K562 (cell line): ENCODE measurements around the gene NUAK1. TPM values are rescaled to one million over a fixed set of nuclear protein-coding genes. Genes with fewer than 3 reads are reported as not detected.
A peak's percentile ranks its signal among the peaks of the same experiment; 100 is the strongest.

Experiments used
- ATAC-seq: fragments of 200-7000 bp; cut with Tn5 transposase; 3 replicates; pipeline ENCODE4 v1.9.1; 2020; ENCODE audit warnings: moderate library complexity
- BruUV-seq: library from RNA; stranded (reverse); fragments of 400-500 nt; replicated peaks from 2 replicates; lab custom pipeline; 2021; lab: Mats Ljungman, UMichigan
- CTCF ChIA-PET: fragments of 300-600 bp; formaldehyde crosslinking; extraction: SDS; loops from one replicate; lab custom pipeline; 2021; ENCODE audit warnings: low intra/inter-chr PET ratio; lab: Yijun Ruan, JAX
- POLR2A ChIA-PET: fragments of 300-600, 350-650 bp; sonication (Branson Sonifier 250); formaldehyde crosslinking; extraction: SDS; loops from one replicate; lab custom pipeline; 2021; ENCODE audit warnings: antibody characterized with exemption, inconsistent platforms; lab: Yijun Ruan, JAX
- DNase-seq, 4 experiments: peaks; one replicate each; pipeline versions ENCODE4 v3.0.0 to v3.0.0-alpha.2; 2011 to 2018; ENCODE audit warnings: low spot score in 3 of 4, mixed read lengths in 3 of 4; ENCODE audit errors: extremely low read depth in 1 of 4
- FAIRE-seq: peaks from 2 replicates; lab custom pipeline; 2011; peaks lifted over from hg19 to GRCh38; lab: Jason Lieb, UNC
- H2AFZ ChIP-seq: 2 replicates; pipeline ENCODE4 v1.6.0; 2011; ENCODE audit warnings: low read depth, low read length, control low read depth, inconsistent platforms
- H3K27ac ChIP-seq: fragments of 200-600 bp; 3 replicates; pipeline ENCODE4 v1.8.0; 2011; ENCODE audit warnings: low read depth, mild to moderate bottlenecking, control low read depth, inconsistent platforms, low read length, moderate library complexity, mixed read lengths; ENCODE audit errors: extremely low read depth
- H3K27me3 ChIP-seq, 2 experiments: fragments of 300-600 bp in 1 of 2; 2 replicates in 1 of 2; 3 replicates in 1 of 2; pipeline versions ENCODE4 v1.6.0 to v1.8.0; 2011; ENCODE audit warnings: inconsistent platforms in 2 of 2, low read length in 2 of 2, mild to moderate bottlenecking in 1 of 2, mixed read lengths in 1 of 2, moderate library complexity in 1 of 2; ENCODE audit not compliant: control insufficient read depth in 2 of 2, insufficient read depth in 2 of 2
- H3K36me3 ChIP-seq: fragments of 300-600 bp; 3 replicates; pipeline ENCODE4 v1.8.0; 2011; ENCODE audit warnings: mild to moderate bottlenecking, low read length, inconsistent platforms; ENCODE audit not compliant: control insufficient read depth, insufficient read depth
- H3K4me1 ChIP-seq, 2 experiments: fragments of 200-600 bp in 1 of 2; replicated peaks in 1 of 2; 2 replicates in 1 of 2; 3 replicates in 1 of 2; pipeline versions ENCODE4 v1.5.1 to v1.8.0; 2011; ENCODE audit warnings: inconsistent platforms in 2 of 2, low read length in 2 of 2, mild to moderate bottlenecking in 1 of 2, mixed read lengths in 1 of 2, moderate library complexity in 1 of 2; ENCODE audit not compliant: control insufficient read depth in 2 of 2, insufficient read depth in 2 of 2
- H3K4me2 ChIP-seq: 2 replicates; pipeline ENCODE4 v1.6.1; 2011; ENCODE audit warnings: low read length, control low read depth, inconsistent platforms, mixed read lengths; ENCODE audit not compliant: insufficient read depth
- H3K4me3 ChIP-seq: fragments of 200-600 bp; sonication (generic), shearing (Covaris generic); 2 replicates; pipeline ENCODE4 v1.5.1; 2016; ENCODE audit warnings: control low read depth, inconsistent platforms
- H3K79me2 ChIP-seq: fragments of 200-600 bp; 3 replicates; pipeline ENCODE4 v1.8.0; 2011; ENCODE audit warnings: low read length, inconsistent platforms; ENCODE audit not compliant: control insufficient read depth, insufficient read depth
- H3K9ac ChIP-seq, 2 experiments: 2 replicates each; pipeline versions ENCODE4 v1.6.0 to v1.6.1; 2011; ENCODE audit warnings: low read depth in 2 of 2, low read length in 2 of 2, control low read depth in 1 of 2, inconsistent platforms in 1 of 2, mild to moderate bottlenecking in 1 of 2, mixed read lengths in 1 of 2; ENCODE audit not compliant: insufficient read depth in 1 of 2
- H3K9me1 ChIP-seq: one replicate; pipeline ENCODE4 v1.6.0; 2011; ENCODE audit warnings: inconsistent platforms, mild to moderate bottlenecking, low read length, moderate library complexity; ENCODE audit not compliant: control insufficient read depth, insufficient read depth
- H3K9me3 ChIP-seq: replicated peaks from 2 replicates; pipeline ENCODE4 v1.5.1; 2011; ENCODE audit warnings: low read depth, low read length, inconsistent platforms; ENCODE audit not compliant: control insufficient read depth, insufficient read depth
- H4K20me1 ChIP-seq: replicated peaks from 2 replicates; pipeline ENCODE4 v1.6.1; 2011; ENCODE audit warnings: low read length, inconsistent platforms, mixed read lengths; ENCODE audit not compliant: control insufficient read depth, insufficient read depth
- C11orf30 ChIP-seq: fragments of 450-650 bp; IDR thresholded peaks from 2 replicates; pipeline ENCODE4 v1.6.1; 2016; ENCODE audit warnings: low read depth, mild to moderate bottlenecking
- CBX3 ChIP-seq, 2 experiments: IDR thresholded peaks; 1 replicate in 1 of 2; 2 replicates in 1 of 2; pipeline ENCODE4 v1.6.1; 2012; ENCODE audit warnings: inconsistent platforms in 2 of 2, low read length in 2 of 2, borderline replicate concordance in 1 of 2, control low read depth in 1 of 2
- E2F5 ChIP-seq: sonication (generic); formaldehyde crosslinking; IDR thresholded peaks from 2 replicates; pipeline ENCODE4 v1.8.0; 2022; ENCODE audit warnings: mild to moderate bottlenecking, missing genetic modification reagents
- EHMT2 ChIP-seq: fragments of 450-650 bp; IDR thresholded peaks from 2 replicates; pipeline ENCODE4 v1.6.1; 2018; ENCODE audit warnings: antibody characterized with exemption
- HSF4 ChIP-seq: fragments of 250-450 bp; sonication (Bioruptor Pico); IDR thresholded peaks from 2 replicates; pipeline ENCODE4 v2.1.2; 2022; ENCODE audit warnings: mild to moderate bottlenecking, moderate library complexity, borderline replicate concordance
- MAFF ChIP-seq: IDR thresholded peaks from 2 replicates; pipeline ENCODE4 v1.6.1; 2012; ENCODE audit warnings: low read length, improper control_type of control experiment
- MAFG ChIP-seq: fragments of 450-650 bp; conservative IDR thresholded peaks from 2 replicates; pipeline ENCODE4 v1.6.1; 2016; ENCODE audit warnings: missing genetic modification characterization, missing compliant biosample characterization
- MAFK ChIP-seq: IDR thresholded peaks from 2 replicates; pipeline ENCODE4 v1.6.1; 2011; ENCODE audit warnings: low read length, improper control_type of control experiment
- PTRF ChIP-seq: fragments of 450-650 bp; IDR thresholded peaks from 2 replicates; pipeline ENCODE4 v1.6.1; 2016; ENCODE audit warnings: mild to moderate bottlenecking, missing genetic modification characterization, missing compliant biosample characterization
- RFX1 ChIP-seq: fragments of 450-650 bp; IDR thresholded peaks from 2 replicates; pipeline ENCODE4 v1.6.1; 2016; ENCODE audit warnings: mild to moderate bottlenecking, moderate library complexity
- TBL1XR1 ChIP-seq, 2 experiments: IDR thresholded peaks; 2 replicates each; pipeline ENCODE4 v1.6.1; 2012; ENCODE audit warnings: improper control_type of control experiment in 2 of 2, low read length in 2 of 2, mild to moderate bottlenecking in 1 of 2
- TFAM ChIP-seq: fragments of 250-450 bp; sonication (Bioruptor Pico); conservative IDR thresholded peaks from 2 replicates; pipeline ENCODE4 v1.5.0; 2021; ENCODE audit warnings: mild to moderate bottlenecking, moderate library complexity
- WHSC1 ChIP-seq: IDR thresholded peaks from one replicate; pipeline ENCODE4 v1.6.1; 2012; ENCODE audit warnings: low read length, control low read depth, inconsistent platforms
- ZNF23 ChIP-seq: fragments of 250-450 bp; sonication (Bioruptor Pico); IDR thresholded peaks from 2 replicates; pipeline ENCODE4 v1.4.0; 2020; ENCODE audit warnings: mild to moderate bottlenecking
- ZNF239 ChIP-seq: fragments of 250-450 bp; sonication (Bioruptor Pico); IDR thresholded peaks from 2 replicates; pipeline ENCODE4 v1.4.0; 2020; ENCODE audit warnings: mild to moderate bottlenecking
- ZNF316 ChIP-seq: fragments of 450-650 bp; IDR thresholded peaks from 2 replicates; pipeline ENCODE4 v1.6.1; 2016
- ZNF436 ChIP-seq: fragments of 250-450, 450-650 bp; sonication (Bioruptor Pico); formaldehyde crosslinking; IDR thresholded peaks from 2 replicates; pipeline ENCODE4 v1.7.0; 2020; ENCODE audit warnings: mild to moderate bottlenecking
- WGBS: fragments of 100-300 bp; shearing (Covaris generic); methylation state at CpG from one replicate; pipeline ENCODE4 v1.1.6; 2016; ENCODE audit warnings: low coverage, mixed read lengths; ENCODE audit not compliant: insufficient coverage; ENCODE audit errors: missing lambda C conversion rate; 5-methylcytosine and 5-hydroxymethylcytosine counted together
- in situ Hi-C: fragments of 300-500 bp; cut with MboI; formaldehyde crosslinking; loops from 4 replicates; pipeline ENCODE4 v1.15.0; 2018; ENCODE audit warnings: inconsistent platforms, mixed read lengths
- intact Hi-C: fragments of 100-400 bp; cut with micrococcal nuclease; formaldehyde crosslinking; loops from 2 replicates; pipeline ENCODE4 v1.14.2; 2022
- polyA plus RNA-seq, 8 experiments: library from polyadenylated mRNA; depleted of rRNA in 4 of 8; stranded (reverse) in 5 of 8; unstranded in 3 of 8; fragments of >200 nt; fragmentation: Nextera tagmentation in 2 of 8; fragmentation: Illumina TruSeq in 1 of 8; extraction: Ambion mirVana in 2 of 8; extraction: Trizol in 1 of 8; gene quantifications; 2 replicates each; pipeline versions ENCODE4 v1.2.1 to v1.2.3, GENCODE V29; 2011 to 2014; ENCODE audit warnings: inconsistent platforms in 1 of 8, missing spikeins in 1 of 8
- total RNA-seq, 7 experiments: library from RNA; depleted of rRNA in 6 of 7; stranded (reverse); fragments of >200 nt in 6 of 7; fragmentation: Illumina TruSeq in 2 of 7; extraction: Trizol in 2 of 7; gene quantifications; 2 replicates each; pipeline versions ENCODE4 v1.2.1 to v1.2.3, GENCODE V29; 2011 to 2021; ENCODE audit warnings: low replicate concordance in 1 of 7
- TF ChIP-seq, protein P1 (sequence below): sonication (generic); formaldehyde crosslinking; IDR thresholded peaks from 2 replicates; pipeline ENCODE4 v1.8.1; 2022; ENCODE audit warnings: missing genetic modification reagents

NUAK1 gene
- total and polyA plus RNA-seq, 9 of the 15 experiments (the other 6 are each of a cell fraction or from before 2014, with no cell fraction given) = 0.02 TPM; not detected in 8

DNA sequence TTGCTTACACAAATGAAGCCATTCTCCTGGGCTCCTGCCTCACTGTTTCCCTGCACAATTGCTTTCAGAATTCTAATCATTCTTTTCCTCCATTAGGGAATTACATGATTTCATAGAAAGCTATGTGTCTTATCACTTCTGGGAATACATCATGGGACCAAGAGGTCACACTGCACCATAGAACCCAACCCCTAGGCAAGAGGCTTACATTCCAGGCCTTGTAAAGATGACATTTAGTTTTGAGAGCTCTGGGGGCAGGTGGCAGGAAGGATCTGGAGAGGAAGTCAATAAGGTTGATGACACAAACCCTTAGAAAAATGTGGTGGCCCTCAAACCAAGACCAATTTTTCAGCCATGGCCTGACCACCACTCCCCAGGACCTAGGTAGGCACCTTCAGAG lies 57.1 kb downstream of the NUAK1 start:
- no peaks in the 10 kb centered on the region for H3K36me3 ChIP-seq
- DNase-seq (no peak), FAIRE-seq (no peak), ATAC-seq (no peak)
- CTCF ChIA-PET = no interaction called here
- no peaks in the 10 kb centered on the region for H3K79me2 ChIP-seq
- H3K4me3 ChIP-seq = no peak overlapping the region
- H3K9me1 ChIP-seq = no peaks in the 10 kb centered on the region
- no peaks in the 10 kb centered on the region for H3K9me3 ChIP-seq
- peaks cover 8 to 41% of the 10 kb centered on the region in 2 experiments; a peak in 4 of 5 replicates for H3K27me3 ChIP-seq
- in situ Hi-C loops = no loop called here
- POLR2A ChIA-PET = no interaction called here
- H3K4me2 ChIP-seq = no peak overlapping the region
- intact Hi-C loops = no loop called here
- no peak overlapping the region for H3K9ac ChIP-seq
- H2AFZ ChIP-seq = no peak overlapping the region
- BruUV-seq = no TSS peak
- no peaks in the 10 kb centered on the region for H4K20me1 ChIP-seq
- TF ChIP-seq ZNF436 (CRISPR knock-in tag) (no peak), CBX3 (IDR thresholded peaks at IDR 0.05; ENCODE audit: borderline replicate concordance in 1 of 2, low read length in 2 of 2) (no peak), ZNF23 (CRISPR knock-in tag) (no peak), RFX1 (no peak), HSF4 (CRISPR knock-in tag) (no peak)
- no peaks in the 10 kb centered on the region for H3K4me1 ChIP-seq
- H3K27ac ChIP-seq = no peak overlapping the region

DNA sequence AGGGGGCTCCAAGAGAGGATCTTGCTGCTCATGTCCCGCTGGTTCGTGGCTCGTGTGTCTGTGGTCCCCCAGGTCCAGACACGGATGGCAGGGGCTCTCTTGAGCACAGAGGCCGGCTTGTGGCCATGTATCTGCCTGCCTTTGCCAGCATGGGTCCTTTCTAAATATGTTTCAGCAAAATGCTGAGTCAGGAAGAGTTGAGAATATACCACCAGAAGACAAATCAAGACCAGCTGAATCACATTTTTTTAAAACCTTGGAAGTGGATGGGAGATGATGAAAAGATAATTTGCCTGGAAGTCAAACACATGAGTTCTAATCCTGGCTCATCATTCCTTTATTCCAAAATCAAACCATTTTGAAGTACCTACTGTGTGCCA lies 58.0 kb downstream of the NUAK1 start:
- ATAC-seq = no peak
- 0% methylated on average over 5 of the region's 5 CpGs for WGBS

More for the DNA sequence above, 58.0 kb downstream of the NUAK1 start:
- Histone ChIP-seq H4K20me1 (no peaks in the 10 kb centered on the region), H2AFZ (no peak overlapping the region), H3K9ac (no peak overlapping the region), H3K27ac (no peak overlapping the region), H3K9me1 (no peaks in the 10 kb centered on the region)
- no TSS peak for BruUV-seq
- in situ Hi-C loops = no loop called here
- TF ChIP-seq MAFG (tag) (peak; percentile 80), C11orf30 (peak; percentile 68; the same call in 1 of the 2 replicates), E2F5 (no peak), TBL1XR1 (IDR thresholded peaks at IDR 0.05; ENCODE audit: low read length in 2 of 2) (no peak), WHSC1 (no peak), PTRF (tag) (no peak), EHMT2 (no peak), TFAM (no peak), MAFF (peak; percentile 56), ZNF316 (peak; percentile 86), MAFK (peak; percentile 68), ZNF239 (CRISPR knock-in tag) (no peak)
- TF ChIP-seq, protein P1, sequence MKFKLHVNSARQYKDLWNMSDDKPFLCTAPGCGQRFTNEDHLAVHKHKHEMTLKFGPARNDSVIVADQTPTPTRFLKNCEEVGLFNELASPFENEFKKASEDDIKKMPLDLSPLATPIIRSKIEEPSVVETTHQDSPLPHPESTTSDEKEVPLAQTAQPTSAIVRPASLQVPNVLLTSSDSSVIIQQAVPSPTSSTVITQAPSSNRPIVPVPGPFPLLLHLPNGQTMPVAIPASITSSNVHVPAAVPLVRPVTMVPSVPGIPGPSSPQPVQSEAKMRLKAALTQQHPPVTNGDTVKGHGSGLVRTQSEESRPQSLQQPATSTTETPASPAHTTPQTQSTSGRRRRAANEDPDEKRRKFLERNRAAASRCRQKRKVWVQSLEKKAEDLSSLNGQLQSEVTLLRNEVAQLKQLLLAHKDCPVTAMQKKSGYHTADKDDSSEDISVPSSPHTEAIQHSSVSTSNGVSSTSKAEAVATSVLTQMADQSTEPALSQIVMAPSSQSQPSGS (CRISPR knock-in tag) = no peak
- TF ChIP-seq, all 486 proteins: peak for 5
- H3K27me3 ChIP-seq = peaks cover 7 to 39% of the 10 kb centered on the region in 2 experiments; a peak in 4 of 5 replicates
- FAIRE-seq (no peak), DNase-seq (no peak)
- H3K4me3 ChIP-seq = no peak overlapping the region
- no peaks in the 10 kb centered on the region for H3K4me1 ChIP-seq
- H3K9me3 ChIP-seq = no peaks in the 10 kb centered on the region
- H3K4me2 ChIP-seq = no peak overlapping the region
- ChIA-PET POLR2A (no interaction called here), CTCF (no interaction called here)
- no peaks in the 10 kb centered on the region for H3K36me3 ChIP-seq
- H3K79me2 ChIP-seq = no peaks in the 10 kb centered on the region
- intact Hi-C loops = no loop called here
